ENCODE data around the gene ARHGEF33.

- TF ChIP-seq CTCF (IDR thresholded peaks at IDR 0.05): no peak
- no peak for TF ChIP-seq POLR2A (IDR thresholded peaks at IDR 0.05)
- TF ChIP-seq POLR2AphosphoS5 (IDR thresholded peaks at IDR 0.05; ENCODE audit: insufficient read depth in 1 of 2, low read depth in 1 of 2): no peak
Observed at GRCh38 chr2:38960609-38961320, 71.1 kb downstream of the ARHGEF33 start.
